Epidermal melanocyte (primary cell): ENCODE data around the gene CWC22.
"Not testable (repeated sequence)": the region's sequence is repeated elsewhere in the genome, so short reads cannot be mapped to it uniquely, and the experiment has no call there.

Experiments used
- DNase-seq: peaks from one replicate; pipeline ENCODE4 v3.0.0; 2011; ENCODE audit warnings: low spot score; ENCODE audit not compliant: insufficient read length

Gene CWC22

GRCh38 chr2:179952658-179953057 lies 54.4 kb downstream of the CWC22 start:
- DNase-seq, result no peak

GRCh38 chr2:179951680-179952079 lies 55.4 kb downstream of the CWC22 start:
- DNase-seq, result no peak

GRCh38 chr2:179950391-179950790 lies 56.7 kb downstream of the CWC22 start:
- DNase-seq, result no peak

GRCh38 chr2:179949438-179949837 lies 57.7 kb downstream of the CWC22 start:
- DNase-seq, result no peak

GRCh38 chr2:179948058-179948457 lies 59.0 kb downstream of the CWC22 start:
- no peak for DNase-seq

GRCh38 chr2:179946810-179947615 lies 60.1 kb downstream of the CWC22 start:
- DNase-seq, result no peak

- no peak for DNase-seq
Observed at GRCh38 chr2:179946346-179946745, 60.8 kb downstream of the CWC22 start.

- DNase-seq, result no peak
Observed at GRCh38 chr2:179939259-179939658, 67.8 kb downstream of the CWC22 start.

GRCh38 chr2:179938026-179938425 lies 69.1 kb downstream of the CWC22 start:
- no peak for DNase-seq

GRCh38 chr2:179936654-179937053 lies 70.4 kb downstream of the CWC22 start:
- no peak for DNase-seq

GRCh38 chr2:179936141-179936540 lies 71.0 kb downstream of the CWC22 start:
- no peak for DNase-seq

GRCh38 chr2:179932786-179933185 lies 74.3 kb downstream of the CWC22 start:
- DNase-seq, result no peak

- no peak for DNase-seq
Observed at GRCh38 chr2:179931502-179931901, 75.6 kb downstream of the CWC22 start.

GRCh38 chr2:179929997-179930396 lies 77.1 kb downstream of the CWC22 start:
- not testable (repeated sequence) for DNase-seq

GRCh38 chr2:179927041-179927440 lies 80.1 kb downstream of the CWC22 start:
- DNase-seq, result no peak

GRCh38 chr2:179925713-179926112 lies 81.4 kb downstream of the CWC22 start:
- no peak for DNase-seq

- DNase-seq, result no peak
Observed at GRCh38 chr2:179917272-179917671, 89.8 kb downstream of the CWC22 start.

GRCh38 chr2:179915395-179915992 lies 91.6 kb downstream of the CWC22 start:
- no peak for DNase-seq

- DNase-seq, result no peak
Observed at GRCh38 chr2:179913809-179914208, 93.3 kb downstream of the CWC22 start.

- no peak for DNase-seq
Observed at GRCh38 chr2:179911569-179911968, 95.5 kb downstream of the CWC22 start.

- DNase-seq, result no peak
Observed at GRCh38 chr2:179910735-179911113, 96.4 kb downstream of the CWC22 start.

GRCh38 chr2:179909845-179910734 lies 97.0 kb downstream of the CWC22 start:
- DNase-seq, result no peak
